Measurements from ENCODE around the gene PACRG. TPM values are rescaled to one million over a fixed set of nuclear protein-coding genes. Genes with fewer than 3 reads are reported as not detected.

PACRG gene
- polyA plus RNA-seq, 1 donor from 2014 or later = 16.6 TPM

GRCh38 chr6:163010145-163010544, 282.4 kb downstream of the PACRG start:
- Histone ChIP-seq H3F3A (ENCODE audit: insufficient read depth, low read length, poor library complexity, severe bottlenecking) (no peaks in the 10 kb centered on the region), H3K9me2 (ENCODE audit: insufficient read depth, low read length) (no peaks in the 10 kb centered on the region), H3K9me3 (ENCODE audit: low read length) (no peaks in the 10 kb centered on the region), H3K4me2 (ENCODE audit: low read length) (no peak overlapping the region), H3K36me3 (ENCODE audit: insufficient read depth, low read length) (no peaks in the 10 kb centered on the region), H3K4me3 (ENCODE audit: low read length) (no peak overlapping the region), H3K27ac (ENCODE audit: low read length) (no peak overlapping the region), H4K20me1 (ENCODE audit: insufficient read depth) (no peaks in the 10 kb centered on the region), H3K9ac (ENCODE audit: low read length) (no peak overlapping the region), H2AFZ (ENCODE audit: low read depth, low read length) (no peak overlapping the region), H3K27me3 (ENCODE audit: insufficient read depth, low read depth, low read length) (no peaks in the 10 kb centered on the region), H3K79me2 (replicated peaks; ENCODE audit: insufficient read depth, low read length) (no peaks in the 10 kb centered on the region)
- TF ChIP-seq POLR2AphosphoS5 (IDR thresholded peaks at IDR 0.05) = no peak
- no peak for TF ChIP-seq REST (IDR thresholded peaks at IDR 0.05; ENCODE audit: borderline replicate concordance)
- TF ChIP-seq SMC3 (conservative IDR thresholded peaks at IDR 0.05; ENCODE audit: poor library complexity) = no peak
- TF ChIP-seq CTCF (IDR thresholded peaks at IDR 0.05; ENCODE audit: poor library complexity, severe bottlenecking) = no peak
- no peak for TF ChIP-seq EZH2 (IDR thresholded peaks at IDR 0.05; ENCODE audit: borderline replicate concordance, insufficient read depth, low read length, poor library complexity, severe bottlenecking)
- TF ChIP-seq MXI1 (conservative IDR thresholded peaks at IDR 0.05; ENCODE audit: poor library complexity, severe bottlenecking) = no peak
- TF ChIP-seq TAF1 (IDR thresholded peaks at IDR 0.05; ENCODE audit: low read depth) = no peak
- TF ChIP-seq EP300 (conservative IDR thresholded peaks at IDR 0.05; ENCODE audit: poor library complexity, severe bottlenecking) = no peak
- TF ChIP-seq RAD21 (conservative IDR thresholded peaks at IDR 0.05) = no peak

- no peak for TF ChIP-seq POLR2AphosphoS5 (IDR thresholded peaks at IDR 0.05)
- TF ChIP-seq MXI1 (conservative IDR thresholded peaks at IDR 0.05; ENCODE audit: poor library complexity, severe bottlenecking) = no peak
- no peak for TF ChIP-seq RAD21 (conservative IDR thresholded peaks at IDR 0.05)
- no peak for TF ChIP-seq TAF1 (IDR thresholded peaks at IDR 0.05; ENCODE audit: low read depth)
- TF ChIP-seq REST (IDR thresholded peaks at IDR 0.05; ENCODE audit: borderline replicate concordance) = no peak
- no peak for TF ChIP-seq CTCF (IDR thresholded peaks at IDR 0.05; ENCODE audit: poor library complexity, severe bottlenecking)
- H4K20me1 ChIP-seq (ENCODE audit: insufficient read depth) = no peaks in the 10 kb centered on the region
- H3K36me3 ChIP-seq (ENCODE audit: insufficient read depth, low read length) = no peaks in the 10 kb centered on the region
Measured at GRCh38 chr6:163014736-163015135, 287.0 kb downstream of the PACRG start.

More at GRCh38 chr6:163014736-163015135, 287.0 kb downstream of the PACRG start:
- H3F3A ChIP-seq (ENCODE audit: insufficient read depth, low read length, poor library complexity, severe bottlenecking) = no peaks in the 10 kb centered on the region
- H3K27me3 ChIP-seq (ENCODE audit: insufficient read depth, low read depth, low read length) = no peaks in the 10 kb centered on the region
- no peaks in the 10 kb centered on the region for H3K9me3 ChIP-seq (ENCODE audit: low read length)
- no peaks in the 10 kb centered on the region for H3K9me2 ChIP-seq (ENCODE audit: insufficient read depth, low read length)
- no peak overlapping the region for H3K4me3 ChIP-seq (ENCODE audit: low read length)
- no peak overlapping the region for H3K4me2 ChIP-seq (ENCODE audit: low read length)
- H3K27ac ChIP-seq (ENCODE audit: low read length) = no peak overlapping the region
- no peaks in the 10 kb centered on the region for H3K79me2 ChIP-seq (replicated peaks; ENCODE audit: insufficient read depth, low read length)
- no peak overlapping the region for H2AFZ ChIP-seq (ENCODE audit: low read depth, low read length)
- no peak overlapping the region for H3K9ac ChIP-seq (ENCODE audit: low read length)

Data from neural cell (in vitro differentiated cells).